HG02642 (cell line): Measurements from ENCODE around the gene ASB9.

Source experiments
- ATAC-seq: cut with Tn5 transposase; IDR thresholded peaks from one replicate; pipeline ENCODE4 v1.9.1; 2021; ENCODE audit warnings: mild to moderate bottlenecking; ENCODE audit not compliant: unreplicated experiment, poor library complexity

The ASB9 gene

DNA sequence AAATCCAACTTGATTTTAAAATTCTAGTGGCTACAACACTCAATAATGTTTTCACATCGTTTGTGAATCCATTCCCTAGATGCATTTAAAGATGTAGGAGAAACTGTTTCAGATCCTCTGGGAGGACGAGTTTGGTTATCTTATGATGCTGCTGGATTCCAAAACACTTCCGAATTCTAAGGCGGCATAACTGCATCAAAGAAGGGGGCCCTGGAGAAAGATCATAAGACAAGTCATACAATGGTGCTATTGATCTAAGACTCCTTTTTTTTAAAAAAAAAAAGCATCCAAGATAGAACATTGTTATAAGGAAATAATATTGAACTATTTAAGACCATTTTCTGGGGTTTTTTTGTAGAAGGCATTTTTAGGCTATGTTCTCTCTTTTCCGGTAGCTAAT lies 25.5 kb downstream of the ASB9 start:
- ATAC-seq: no peak

DNA sequence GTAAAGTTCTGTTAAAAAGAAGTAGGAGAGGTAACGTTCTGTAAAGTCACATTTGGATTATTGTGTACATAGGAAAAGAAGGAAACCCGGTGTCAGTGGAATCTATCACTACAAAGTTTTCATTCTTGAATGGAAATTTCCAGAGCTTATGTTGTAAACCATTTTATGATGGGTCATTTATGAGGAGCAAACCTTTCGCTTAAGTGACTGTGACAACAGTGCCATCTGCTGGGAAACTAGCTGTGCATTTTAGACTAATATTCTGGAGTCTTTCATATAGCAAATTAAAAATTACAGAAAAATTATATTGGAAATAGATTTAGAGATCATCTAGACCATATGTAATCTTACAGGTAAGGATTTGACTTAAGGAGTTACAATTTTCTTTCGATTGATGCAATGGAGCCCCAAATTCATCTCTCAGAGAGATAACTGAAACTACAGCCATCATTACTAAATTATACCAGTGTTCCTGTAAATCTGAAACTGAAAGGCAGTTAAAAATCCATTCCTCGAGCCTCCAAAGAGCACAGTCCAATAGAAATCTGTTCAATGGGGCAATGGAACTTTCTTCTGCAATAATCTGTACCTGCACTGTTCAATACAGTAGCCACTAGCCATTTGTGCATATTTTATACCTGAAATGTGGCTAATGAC lies 26.9 kb downstream of the ASB9 start:
- ATAC-seq: no peak

GRCh38 chrX:15241301-15241700 lies 28.6 kb downstream of the ASB9 start:
- ATAC-seq: no peak

DNA sequence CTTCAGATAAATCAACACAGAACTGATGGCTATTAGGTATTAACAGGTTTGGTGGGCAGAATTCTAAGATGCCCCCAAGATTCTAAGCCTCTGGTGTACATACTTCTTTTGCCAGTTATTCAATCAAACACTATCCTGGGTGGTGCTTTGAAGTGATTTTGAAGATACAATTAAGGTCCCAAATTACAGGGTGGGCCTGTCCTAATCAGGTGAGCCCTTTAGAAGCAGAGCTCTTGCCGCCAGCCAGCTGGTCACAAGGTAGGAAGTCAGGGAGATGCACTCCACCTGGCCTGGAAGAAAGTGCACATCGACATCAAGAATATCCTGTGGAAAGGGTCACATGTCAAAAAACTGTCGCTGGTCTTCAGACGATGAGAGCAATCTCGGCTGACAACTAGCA lies 29.5 kb downstream of the ASB9 start:
- no peak for ATAC-seq

GRCh38 chrX:15236146-15236545 lies 33.7 kb downstream of the ASB9 start:
- ATAC-seq: no peak

- ATAC-seq: no peak
These were observed 34.9 kb downstream of the ASB9 start for GRCh38 chrX:15235001-15235400.

- no peak for ATAC-seq
These were observed 36.4 kb downstream of the ASB9 start for GRCh38 chrX:15233416-15234015.

- ATAC-seq: no peak
These were observed 45.1 kb downstream of the ASB9 start for GRCh38 chrX:15224747-15225146.

DNA sequence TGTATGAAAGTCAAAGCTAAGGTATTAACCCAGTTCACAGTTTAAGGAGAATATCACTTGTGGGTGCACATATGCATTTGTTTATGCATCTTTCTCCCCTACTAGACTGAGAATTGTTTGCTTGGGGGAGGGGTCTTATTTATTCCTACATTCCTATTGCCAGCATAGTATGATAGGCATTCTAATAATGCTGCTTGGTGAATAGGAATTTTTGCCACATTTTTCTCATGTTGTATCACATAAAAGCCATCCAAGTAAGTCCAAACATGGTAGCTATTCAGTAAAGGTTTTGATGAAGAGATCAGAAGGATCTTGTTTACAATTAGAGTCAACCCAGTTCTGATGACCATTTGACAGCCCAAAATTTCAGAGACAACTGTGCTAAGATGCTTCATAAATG lies 48.6 kb downstream of the ASB9 start:
- ATAC-seq: no peak

GRCh38 chrX:15217161-15217560 lies 52.7 kb downstream of the ASB9 start:
- no peak for ATAC-seq

DNA sequence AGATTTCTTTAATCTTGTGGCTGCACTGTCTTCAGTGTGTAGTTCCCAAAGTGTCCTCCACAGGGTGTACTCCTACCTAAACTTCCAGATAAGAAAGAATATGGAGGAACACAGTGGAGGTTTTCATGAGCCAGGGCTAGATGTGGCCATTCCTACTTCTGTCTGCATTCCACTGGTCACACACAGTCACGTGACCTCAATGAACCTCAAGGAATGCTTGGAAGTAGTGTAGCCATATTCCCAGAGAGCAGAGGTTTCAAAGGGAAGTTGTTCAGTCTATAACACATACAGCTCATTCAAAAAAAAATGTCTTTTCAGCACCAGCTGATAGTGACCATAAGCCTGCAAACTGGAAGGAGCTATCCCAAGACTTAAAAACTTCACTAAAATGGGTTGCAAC lies 53.6 kb downstream of the ASB9 start:
- no peak for ATAC-seq

- ATAC-seq: no peak
These were observed 54.5 kb downstream of the ASB9 start for GRCh38 chrX:15215366-15215765.

- no peak for ATAC-seq
These were observed 55.3 kb downstream of the ASB9 start for GRCh38 chrX:15214588-15214987.

GRCh38 chrX:15209096-15209495 lies 60.8 kb downstream of the ASB9 start:
- no peak for ATAC-seq

DNA sequence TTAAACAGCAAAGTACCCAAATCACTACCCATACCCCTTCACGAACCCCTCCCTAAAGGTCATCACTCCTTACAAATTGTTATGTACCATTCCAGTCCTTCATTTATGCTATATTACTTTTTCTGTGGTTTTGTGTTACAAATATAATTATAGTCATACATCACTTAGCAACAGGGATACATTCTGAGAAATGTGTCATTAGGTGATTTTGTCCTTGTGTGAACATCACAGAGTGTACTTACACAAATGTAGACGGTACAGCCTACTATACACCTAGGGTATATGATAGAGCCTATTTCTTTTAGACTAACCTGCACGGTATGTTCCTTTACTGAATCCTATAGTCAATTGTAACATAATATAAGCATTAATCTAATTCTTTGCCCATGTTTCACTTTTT lies 61.9 kb downstream of the ASB9 start:
- ATAC-seq: no peak

DNA sequence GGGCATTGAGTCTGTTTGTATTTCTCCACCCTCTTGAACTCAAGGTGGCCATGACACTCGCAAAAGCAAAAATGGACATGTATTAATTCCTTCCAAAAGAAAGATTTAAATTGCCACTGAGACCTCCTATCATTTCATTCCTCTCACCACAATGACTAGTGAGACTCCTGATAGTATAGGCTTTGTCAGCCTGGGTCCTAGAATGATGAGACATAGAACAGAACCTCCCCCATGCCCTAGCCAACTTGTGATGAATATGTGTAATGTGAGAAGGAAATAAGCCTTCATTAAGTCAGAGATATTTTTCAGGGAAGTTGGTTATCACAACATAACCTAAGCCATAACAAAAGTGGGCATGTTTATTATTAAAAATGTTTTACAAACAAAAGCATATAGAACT lies 62.5 kb downstream of the ASB9 start:
- no peak for ATAC-seq

- ATAC-seq: no peak
These were observed 63.6 kb downstream of the ASB9 start for GRCh38 chrX:15206306-15206705.

- peak; percentile 83 for ATAC-seq
These were observed 65.6 kb downstream of the ASB9 start for GRCh38 chrX:15204130-15204751.

- ATAC-seq: no peak
These were observed 66.2 kb downstream of the ASB9 start for GRCh38 chrX:15203694-15204093.

- no peak for ATAC-seq
These were observed 67.3 kb downstream of the ASB9 start for GRCh38 chrX:15202454-15203177.

GRCh38 chrX:15200871-15201270 lies 69.0 kb downstream of the ASB9 start:
- ATAC-seq: no peak
